Adrenal gland (tissue), 12 donors: Measurements from ENCODE around the gene SAMMSON. TPM values are rescaled to one million over a fixed set of nuclear protein-coding genes. Genes with fewer than 3 reads are reported as not detected.

Experiments
- DNase-seq, 7 donors: peaks; one replicate each; pipeline ENCODE4 v3.0.0-alpha.2; 2019 to 2020
- H3K27ac ChIP-seq, 5 donors: fragments of 200-600 bp; sonication (generic) in 4 of 5; 1 replicate in 3 of 5; 2 replicates in 2 of 5; pipeline versions ENCODE4 v1.5.1 to v1.8.0; 2016 to 2020; ENCODE audit warnings: mild to moderate bottlenecking in 1 of 5
- H3K27me3 ChIP-seq: fragments of 200-600 bp; 2 replicates; pipeline ENCODE4 v1.8.0; 2021
- H3K36me3 ChIP-seq, 2 donors: fragments of 200-600 bp; replicated peaks in 1 of 2; 1 replicate in 1 of 2; 2 replicates in 1 of 2; pipeline versions ENCODE4 v1.5.1 to v1.8.0; 2018 to 2022
- H3K4me1 ChIP-seq, 2 donors: fragments of 200-600 bp; replicated peaks in 1 of 2; 1 replicate in 1 of 2; 2 replicates in 1 of 2; pipeline versions ENCODE4 v1.5.1 to v1.8.0; 2018 to 2021
- H3K4me3 ChIP-seq, 4 donors: fragments of 200-600 bp; sonication (generic) in 3 of 4; one replicate each; pipeline ENCODE4 v1.5.1; 2016 to 2018
- H3K9me3 ChIP-seq, 3 donors: fragments of 200-600 bp; sonication (generic) in 1 of 3; replicated peaks in 1 of 3; 1 replicate in 2 of 3; 2 replicates in 1 of 3; pipeline versions ENCODE4 v1.5.1 to v1.8.0; 2016 to 2021
- CTCF ChIP-seq, 6 experiments: fragments of 450-650 bp in 4 of 6; fragments of 200-600 bp in 2 of 6; sonication (generic) in 1 of 6; IDR thresholded peaks; 1 replicate in 5 of 6; 2 replicates in 1 of 6; pipeline versions ENCODE4 v1.5.1 to v1.8.0; 2016 to 2021; ENCODE audit warnings: antibody characterized with exemption in 6 of 6, mild to moderate bottlenecking in 2 of 6, moderate library complexity in 1 of 6
- POLR2A ChIP-seq, 2 donors: fragments of 450-650 bp; IDR thresholded peaks; one replicate each; pipeline ENCODE4 v1.6.1; 2017; ENCODE audit warnings: antibody characterized with exemption in 2 of 2, mild to moderate bottlenecking in 2 of 2, moderate library complexity in 1 of 2
- WGBS, 4 donors: extraction: QIAGEN DNeasy Blood & Tissue Kit in 2 of 4; methylation state at CpG; one replicate each; pipeline versions ENCODE4 v1.1.5 to v1.1.7; 2013 to 2017; 5-methylcytosine and 5-hydroxymethylcytosine counted together
- intact Hi-C, 2 donors: fragments of 100-400 bp; cut with DNase I; formaldehyde crosslinking; loops; one replicate each; pipeline versions ENCODE4 v1.14.1 to v1.15.0; 2022 to 2023
- polyA plus RNA-seq, 3 donors: library from polyadenylated mRNA; stranded (reverse); fragments of 200-250 nt in 2 of 3; fragments of 350-450 nt in 1 of 3; fragmentation: Illumina TruSeq in 1 of 3; extraction: RNeasy Lipid Tissue Mini Kit (QIAGEN cat#74804) in 1 of 3; gene quantifications; one replicate each; pipeline ENCODE4 v1.2.3, GENCODE V29; 2013 to 2014
- total RNA-seq, 9 donors: library from RNA; depleted of rRNA in 4 of 9; stranded (reverse); fragments of >200 nt in 4 of 9; fragments of 120-200 nt in 1 of 9; fragmentation: NEBNext Ultra II Directional in 1 of 9; extraction: Animal tissue kit (Norgen Biotek cat#: 25700) in 1 of 9; gene quantifications; one replicate each; pipeline versions ENCODE4 v1.1.0 to v1.2.4, GENCODE V29; 2013 to 2023
- donor health status: healthy with polysubstance abuse.
- donor health status: Bipolar disorder and iron deficiency.
- donor health status: DM: yes; HTN: yes; CAD: no.
- donor health status: DM: no; HTN: no; CAD: no.
- donor health status: DM: no; HTN: no; CAD: no.
- donor health status: DM: yes; HTN: yes; CAD: no.

Gene SAMMSON
- total and polyA plus RNA-seq, 12 donors: not detected

- H3K4me1 ChIP-seq: no peaks in the 10 kb centered on the region
- DNase-seq: no peak
- H3K27me3 ChIP-seq: peaks cover 18% of the 10 kb centered on the region
- H3K27ac ChIP-seq: no peak overlapping the region
- TF ChIP-seq CTCF (IDR thresholded peaks at IDR 0.05): no peak
- TF ChIP-seq POLR2A (IDR thresholded peaks at IDR 0.05): no peak
- WGBS, 4 donors: 81 to 87% (median 84%) methylated on average over 5 of the region's 5 CpGs
- no peak overlapping the region for H3K4me3 ChIP-seq
- H3K9me3 ChIP-seq: peaks cover 0 to 7% (median 0%) of the 10 kb centered on the region in 3 donors
- intact Hi-C loops: loop anchor here in 1 of 2 donors (10.0 kb wide), 1 partner anchor 285 kb away; no protein-coding TSS in a partner anchor
- H3K36me3 ChIP-seq: no peaks in the 10 kb centered on the region
These were observed 70.0 kb downstream of the SAMMSON start for GRCh38 chr3:70069557-70069956.

- peaks cover 0 to 7% (median 0%) of the 10 kb centered on the region in 3 donors for H3K9me3 ChIP-seq
- H3K27ac ChIP-seq: no peak overlapping the region
- H3K27me3 ChIP-seq: peaks cover 21% of the 10 kb centered on the region
- 58 to 70% (median 64%) methylated on average over 4 of the region's 4 CpGs for WGBS, 4 donors
- H3K4me1 ChIP-seq: no peaks in the 10 kb centered on the region
- intact Hi-C loops: no loop called here
- no peaks in the 10 kb centered on the region for H3K36me3 ChIP-seq
- H3K4me3 ChIP-seq: no peak overlapping the region
- no peak for TF ChIP-seq CTCF (IDR thresholded peaks at IDR 0.05)
- TF ChIP-seq POLR2A (IDR thresholded peaks at IDR 0.05): no peak
- DNase-seq: no peak
These were observed 71.6 kb downstream of the SAMMSON start for GRCh38 chr3:70071138-70071537.

GRCh38 chr3:70072180-70072579 lies 72.6 kb downstream of the SAMMSON start:
- no peak overlapping the region for H3K4me3 ChIP-seq
- 10 to 14% (median 14%) methylated on average over 9 of the region's 9 CpGs for WGBS, 4 donors
- TF ChIP-seq CTCF (IDR thresholded peaks at IDR 0.05) (no peak), POLR2A (IDR thresholded peaks at IDR 0.05) (no peak)
- no peak for DNase-seq
- peaks cover 0 to 7% (median 0%) of the 10 kb centered on the region in 3 donors for H3K9me3 ChIP-seq
- peaks cover 21% of the 10 kb centered on the region for H3K27me3 ChIP-seq
- no peak overlapping the region for H3K27ac ChIP-seq
- no peaks in the 10 kb centered on the region for H3K4me1 ChIP-seq
- H3K36me3 ChIP-seq: no peaks in the 10 kb centered on the region
- intact Hi-C loops: no loop called here

- no peak for DNase-seq
- no peak overlapping the region for H3K4me3 ChIP-seq
- H3K36me3 ChIP-seq: no peaks in the 10 kb centered on the region
- H3K4me1 ChIP-seq: no peaks in the 10 kb centered on the region
- TF ChIP-seq POLR2A (IDR thresholded peaks at IDR 0.05) (no peak), CTCF (IDR thresholded peaks at IDR 0.05) (no peak)
- intact Hi-C loops: no loop called here
- H3K9me3 ChIP-seq: peaks cover 0 to 7% (median 0%) of the 10 kb centered on the region in 3 donors
- 80 to 94% (median 88%) methylated on average over 2 of the region's 2 CpGs for WGBS, 4 donors
- peaks cover 21% of the 10 kb centered on the region for H3K27me3 ChIP-seq
- no peak overlapping the region for H3K27ac ChIP-seq
These were observed 73.2 kb downstream of the SAMMSON start for GRCh38 chr3:70072754-70073153.
